KOPT-K1 (cell line): ENCODE results near the gene CHRM4.

Experiments
- H3K27ac ChIP-seq: fragments of 200-600 bp; sonication (generic); 2 replicates; pipeline ENCODE4 v1.5.1; 2016; ENCODE audit warnings: antibody characterized with exemption, mild to moderate bottlenecking, low read depth, low read length; ENCODE audit not compliant: poor library complexity, severe bottlenecking
- H3K36me3 ChIP-seq: fragments of 200-600 bp; sonication (generic); 2 replicates; pipeline ENCODE4 v1.5.1; 2017; ENCODE audit warnings: antibody characterized with exemption, mild to moderate bottlenecking, low read length, moderate library complexity; ENCODE audit not compliant: insufficient read depth
- H3K9me3 ChIP-seq: fragments of 200-600 bp; sonication (generic); 2 replicates; pipeline ENCODE4 v1.5.1; 2017; ENCODE audit warnings: antibody characterized with exemption, low read length, mild to moderate bottlenecking; ENCODE audit not compliant: insufficient read depth, poor library complexity, severe bottlenecking

Gene CHRM4

GRCh38 chr11:46357483-46357936 lies 34.1 kb downstream of the CHRM4 start:
- Histone ChIP-seq H3K36me3 (peaks cover 13% of the 10 kb centered on the region), H3K27ac (peak overlapping the region; percentile 40), H3K9me3 (no peaks in the 10 kb centered on the region)

GRCh38 chr11:46356924-46357482 lies 34.6 kb downstream of the CHRM4 start:
- peak overlapping the region; percentile 40 for H3K27ac ChIP-seq
- H3K36me3 ChIP-seq: peaks cover 13% of the 10 kb centered on the region
- H3K9me3 ChIP-seq: no peaks in the 10 kb centered on the region

- Histone ChIP-seq H3K36me3 (peaks cover 30% of the 10 kb centered on the region), H3K27ac (peak overlapping the region; percentile 52), H3K9me3 (no peaks in the 10 kb centered on the region)
Measured at GRCh38 chr11:46353698-46354097, 37.9 kb downstream of the CHRM4 start.

GRCh38 chr11:46352063-46352841 lies 39.3 kb downstream of the CHRM4 start:
- Histone ChIP-seq H3K27ac (peak overlapping the region; percentile 52), H3K9me3 (no peaks in the 10 kb centered on the region), H3K36me3 (peaks cover 30% of the 10 kb centered on the region)

GRCh38 chr11:46351606-46352005 lies 40.0 kb downstream of the CHRM4 start:
- Histone ChIP-seq H3K36me3 (peaks cover 28% of the 10 kb centered on the region), H3K9me3 (no peaks in the 10 kb centered on the region), H3K27ac (peak overlapping the region; percentile 52)

GRCh38 chr11:46351148-46351547 lies 40.4 kb downstream of the CHRM4 start:
- H3K36me3 ChIP-seq: peaks cover 23% of the 10 kb centered on the region

GRCh38 chr11:46350695-46351094 lies 40.9 kb downstream of the CHRM4 start:
- H3K9me3 ChIP-seq: no peaks in the 10 kb centered on the region
- peak overlapping the region; percentile 52 for H3K27ac ChIP-seq
- H3K36me3 ChIP-seq: peaks cover 19% of the 10 kb centered on the region

More at GRCh38 chr11:46351148-46351547, 40.4 kb downstream of the CHRM4 start:
- H3K27ac ChIP-seq: peak overlapping the region; percentile 52
- H3K9me3 ChIP-seq: no peaks in the 10 kb centered on the region

- Histone ChIP-seq H3K9me3 (no peaks in the 10 kb centered on the region), H3K27ac (peak overlapping the region; percentile 67), H3K36me3 (peaks cover 17% of the 10 kb centered on the region)
Measured at GRCh38 chr11:46348566-46349401, 42.8 kb downstream of the CHRM4 start.

- H3K27ac ChIP-seq: peak overlapping the region; percentile 67
- peaks cover 17% of the 10 kb centered on the region for H3K36me3 ChIP-seq
- no peaks in the 10 kb centered on the region for H3K9me3 ChIP-seq
Measured at GRCh38 chr11:46347637-46348311, 43.8 kb downstream of the CHRM4 start.

- Histone ChIP-seq H3K36me3 (peaks cover 17% of the 10 kb centered on the region), H3K27ac (peak within 1 kb of the TSS; percentile 67), H3K9me3 (no peaks in the 10 kb centered on the region)
Measured at GRCh38 chr11:46346886-46347636, 44.5 kb downstream of the CHRM4 start, which contains the start of gene DGKZ. Gene DGKZ, plus strand, starts transcription at chr11:46347463. Its CDS starts 197 bp downstream, at chr11:46347660.

- Histone ChIP-seq H3K27ac (no peak overlapping the region), H3K36me3 (peaks cover 8% of the 10 kb centered on the region), H3K9me3 (no peaks in the 10 kb centered on the region)
Measured at GRCh38 chr11:46345881-46346484, 45.6 kb downstream of the CHRM4 start.

- no peaks in the 10 kb centered on the region for H3K9me3 ChIP-seq
- peaks cover 5% of the 10 kb centered on the region; the same call in 1 of the 2 replicates for H3K36me3 ChIP-seq
- H3K27ac ChIP-seq: no peak overlapping the region
Measured at GRCh38 chr11:46345131-46345597, 46.4 kb downstream of the CHRM4 start.

- H3K27ac ChIP-seq: no peak overlapping the region
- H3K36me3 ChIP-seq: no peaks in the 10 kb centered on the region
- no peaks in the 10 kb centered on the region for H3K9me3 ChIP-seq
Measured at GRCh38 chr11:46343520-46343919, 48.1 kb downstream of the CHRM4 start.
